KOPT-K1 (cell line): ENCODE data around the gene KCNK1.

Experiments
- H3K27ac ChIP-seq: fragments of 200-600 bp; sonication (generic); 2 replicates; pipeline ENCODE4 v1.5.1; 2016; ENCODE audit warnings: antibody characterized with exemption, mild to moderate bottlenecking, low read depth, low read length; ENCODE audit not compliant: poor library complexity, severe bottlenecking
- H3K36me3 ChIP-seq: fragments of 200-600 bp; sonication (generic); 2 replicates; pipeline ENCODE4 v1.5.1; 2017; ENCODE audit warnings: antibody characterized with exemption, mild to moderate bottlenecking, low read length, moderate library complexity; ENCODE audit not compliant: insufficient read depth
- H3K9me3 ChIP-seq: fragments of 200-600 bp; sonication (generic); 2 replicates; pipeline ENCODE4 v1.5.1; 2017; ENCODE audit warnings: antibody characterized with exemption, low read length, mild to moderate bottlenecking; ENCODE audit not compliant: insufficient read depth, poor library complexity, severe bottlenecking

Gene KCNK1

GRCh38 chr1:233707880-233708815 is 94.2 kb downstream of the KCNK1 start:
- no peaks in the 10 kb centered on the region for H3K36me3 ChIP-seq
- H3K9me3 ChIP-seq = peaks cover 8% of the 10 kb centered on the region
- no peak overlapping the region for H3K27ac ChIP-seq

GRCh38 chr1:233710031-233710430 is 96.1 kb downstream of the KCNK1 start:
- Histone ChIP-seq H3K36me3 (no peaks in the 10 kb centered on the region), H3K27ac (no peak overlapping the region), H3K9me3 (peaks cover 8% of the 10 kb centered on the region)

- Histone ChIP-seq H3K36me3 (no peaks in the 10 kb centered on the region), H3K27ac (no peak overlapping the region), H3K9me3 (peaks cover 8% of the 10 kb centered on the region)
Observed at GRCh38 chr1:233710507-233710906, 96.6 kb downstream of the KCNK1 start.

GRCh38 chr1:233714631-233715217 is 100.8 kb downstream of the KCNK1 start:
- peaks cover 8% of the 10 kb centered on the region for H3K9me3 ChIP-seq
- H3K27ac ChIP-seq = no peak overlapping the region
- H3K36me3 ChIP-seq = no peaks in the 10 kb centered on the region

- Histone ChIP-seq H3K27ac (no peak overlapping the region), H3K9me3 (no peaks in the 10 kb centered on the region), H3K36me3 (no peaks in the 10 kb centered on the region)
Observed at GRCh38 chr1:233718057-233718456, 104.2 kb downstream of the KCNK1 start.

- no peaks in the 10 kb centered on the region for H3K36me3 ChIP-seq
- H3K27ac ChIP-seq = no peak overlapping the region
- peaks cover 6% of the 10 kb centered on the region for H3K9me3 ChIP-seq
Observed at GRCh38 chr1:233719655-233720341, 105.9 kb downstream of the KCNK1 start.

GRCh38 chr1:233721004-233721595 is 107.2 kb downstream of the KCNK1 start:
- Histone ChIP-seq H3K9me3 (peaks cover 6% of the 10 kb centered on the region), H3K27ac (no peak overlapping the region), H3K36me3 (no peaks in the 10 kb centered on the region)
